NCI-H345 treated with DMSO at 0.1 percent for 48 hours (cell line): ENCODE data around the gene MMD2.
"Not testable (repeated sequence)": the region's sequence is repeated elsewhere in the genome, so short reads cannot be mapped to it uniquely, and the experiment has no call there.

Experiments used
- DNase-seq: peaks from one replicate; lab custom pipeline; 2025; ENCODE audit not compliant: unreplicated experiment; lab: John Stamatoyannopoulos, UW

Gene MMD2

GRCh38 chr7:4958477-4959301, at the start of gene MMD2:
Gene MMD2, minus strand, starts transcription at chr7:4959187. Its CDS starts 170 bp downstream, at chr7:4959017.
- no peak for DNase-seq

DNA sequence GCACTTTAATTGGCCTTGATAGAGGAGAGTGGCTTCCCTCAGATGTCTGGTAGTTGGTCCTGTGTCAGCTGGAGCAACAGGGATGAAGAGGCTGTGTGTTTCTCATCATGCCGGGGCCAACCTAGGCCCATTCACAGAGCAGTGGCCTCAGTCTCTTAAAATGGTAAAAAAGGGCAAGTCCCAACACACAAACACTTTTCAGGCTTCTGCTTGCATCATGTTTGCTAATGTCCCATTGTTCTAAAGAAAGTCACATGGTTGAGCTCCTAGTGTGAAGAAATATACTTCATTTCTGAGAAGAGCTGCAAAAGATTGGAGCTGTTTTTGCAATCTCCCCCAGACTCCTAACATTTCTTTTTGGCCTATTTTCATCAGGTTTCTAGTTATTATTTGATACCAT, 46.1 kb upstream of the MMD2 start:
- DNase-seq = no peak

DNA sequence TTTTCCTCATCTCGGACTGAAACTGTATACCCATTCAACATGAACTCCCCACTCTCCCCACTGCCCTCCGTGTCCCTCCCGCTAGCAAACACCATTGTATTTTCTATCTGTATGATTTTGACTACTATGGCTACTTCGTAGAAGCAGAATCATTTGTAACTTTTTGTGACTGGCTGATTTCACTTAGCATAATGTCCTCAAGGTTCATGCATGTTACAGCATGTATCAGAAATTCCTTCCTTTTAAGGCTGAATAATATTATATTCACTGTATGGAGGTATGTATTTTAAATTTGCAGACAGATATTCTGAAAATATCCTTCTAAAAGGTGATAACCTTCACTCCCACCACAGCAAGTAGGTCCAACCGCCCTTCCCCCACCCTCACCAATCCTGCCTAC, 42.9 kb upstream of the MMD2 start:
- DNase-seq = no peak

- no peak for DNase-seq
These were observed 42.0 kb upstream of the MMD2 start for GRCh38 chr7:5001003-5001402.

- DNase-seq = no peak
These were observed 40.5 kb upstream of the MMD2 start for GRCh38 chr7:4999369-4999950.

- DNase-seq = no peak
These were observed 39.9 kb upstream of the MMD2 start for GRCh38 chr7:4998910-4999309.

- DNase-seq = no peak
These were observed 39.3 kb upstream of the MMD2 start for GRCh38 chr7:4998244-4998643.

GRCh38 chr7:4996696-4997222, 37.8 kb upstream of the MMD2 start:
- no peak for DNase-seq

DNA sequence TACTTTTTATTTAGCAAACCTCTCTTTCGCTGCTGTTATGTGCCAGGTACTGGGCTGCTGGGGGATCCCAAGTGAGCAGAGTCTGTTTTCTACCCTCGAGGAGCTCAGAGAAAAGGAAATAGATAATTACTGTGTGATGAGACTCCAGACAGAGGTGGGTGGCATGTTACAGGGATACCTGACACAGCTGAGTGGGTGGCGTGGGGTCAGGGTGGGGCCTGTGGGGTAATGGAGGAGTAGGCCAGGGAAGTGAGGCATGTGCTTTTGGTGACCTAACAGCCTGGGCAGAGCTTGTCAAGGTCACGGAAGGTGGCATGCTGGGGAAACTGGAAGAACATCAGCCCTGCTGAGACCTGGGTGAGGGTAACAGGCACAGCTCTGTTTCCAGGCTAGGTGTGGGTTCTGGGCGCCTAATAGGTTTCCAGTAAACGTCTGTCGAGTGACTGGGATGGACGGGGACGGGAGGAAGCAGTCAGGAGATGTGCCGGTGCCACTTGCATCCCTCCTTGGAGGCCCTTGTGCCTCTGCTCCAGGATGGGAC, 36.5 kb upstream of the MMD2 start:
- DNase-seq = no peak

DNA sequence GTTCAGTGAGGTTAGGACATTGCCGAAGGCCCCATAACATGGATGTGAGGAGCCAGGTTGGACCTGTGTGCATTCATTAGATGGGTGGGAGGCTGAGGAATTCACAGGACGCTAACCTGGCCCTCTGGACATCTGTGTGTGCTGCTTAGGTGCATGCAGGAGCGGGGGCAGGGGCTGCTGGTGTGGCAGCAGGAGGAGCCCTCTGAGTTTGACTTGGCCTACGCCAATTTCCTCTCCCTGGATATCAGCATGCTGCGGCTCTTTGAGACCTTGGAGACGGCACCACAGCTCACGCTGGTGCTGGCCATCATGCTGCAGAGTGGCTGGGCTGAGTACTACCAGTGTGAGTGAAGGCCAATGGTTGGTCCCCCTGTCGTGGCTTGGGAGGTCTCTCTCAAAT, 34.5 kb upstream of the MMD2 start:
- no peak for DNase-seq

GRCh38 chr7:4982741-4983140, 23.8 kb upstream of the MMD2 start:
- DNase-seq = not testable (repeated sequence)

DNA sequence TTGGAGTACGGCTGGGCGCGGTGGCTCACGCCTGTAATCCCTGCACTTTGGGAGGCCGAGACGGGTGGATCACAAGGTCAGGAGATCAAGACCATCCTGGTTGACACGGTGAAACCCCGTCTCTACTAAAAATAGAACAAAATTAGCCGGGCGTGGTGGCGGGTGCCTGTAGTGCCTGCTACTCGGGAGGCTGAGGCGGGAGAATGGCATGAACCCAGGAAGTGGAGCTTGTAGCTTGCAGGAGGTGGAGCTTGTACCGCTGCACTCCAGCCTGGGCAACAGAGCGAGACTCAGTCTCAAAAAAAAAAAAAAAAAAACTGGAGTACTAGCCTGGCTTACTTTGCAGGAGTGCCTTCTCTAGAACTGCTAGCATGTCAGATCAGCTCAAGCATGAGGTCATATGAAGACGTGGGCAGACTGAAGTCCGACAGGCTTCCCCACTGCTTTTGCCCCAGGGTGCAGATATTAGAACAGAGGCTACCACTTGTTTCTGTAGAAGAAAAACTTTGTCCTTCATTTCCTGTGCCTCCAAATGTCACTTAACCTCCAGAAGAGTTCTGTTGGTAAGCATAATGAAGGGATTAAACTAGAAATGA, 22.4 kb upstream of the MMD2 start:
- not testable (repeated sequence) for DNase-seq

- not testable (repeated sequence) for DNase-seq
These were observed 16.6 kb upstream of the MMD2 start for GRCh38 chr7:4975626-4976025.

DNA sequence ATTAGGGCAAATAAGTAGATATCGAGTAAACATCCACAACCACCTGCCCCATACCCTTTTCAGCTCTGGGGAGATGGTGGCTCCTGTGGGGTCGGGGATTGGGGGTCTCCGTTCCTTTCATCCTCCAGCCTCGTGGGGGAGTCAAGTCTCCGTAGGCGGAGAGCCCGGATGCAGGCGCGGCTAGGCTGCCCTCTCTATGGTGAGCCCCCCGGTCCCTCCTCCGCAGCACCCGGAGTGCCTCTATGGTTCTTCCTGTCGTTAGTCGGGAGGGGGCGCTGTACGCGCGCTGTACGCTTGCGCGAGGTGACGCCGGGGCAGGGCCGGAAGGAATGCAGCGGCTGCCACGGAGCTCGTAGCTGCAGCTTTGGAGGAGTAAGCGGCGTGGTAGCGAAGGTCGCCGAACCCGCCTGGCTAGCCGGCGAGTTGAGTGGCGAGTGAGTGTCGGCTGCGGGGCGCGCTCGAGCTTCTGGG, 14.8 kb upstream of the MMD2 start:
- DNase-seq = peak; percentile 68

DNA sequence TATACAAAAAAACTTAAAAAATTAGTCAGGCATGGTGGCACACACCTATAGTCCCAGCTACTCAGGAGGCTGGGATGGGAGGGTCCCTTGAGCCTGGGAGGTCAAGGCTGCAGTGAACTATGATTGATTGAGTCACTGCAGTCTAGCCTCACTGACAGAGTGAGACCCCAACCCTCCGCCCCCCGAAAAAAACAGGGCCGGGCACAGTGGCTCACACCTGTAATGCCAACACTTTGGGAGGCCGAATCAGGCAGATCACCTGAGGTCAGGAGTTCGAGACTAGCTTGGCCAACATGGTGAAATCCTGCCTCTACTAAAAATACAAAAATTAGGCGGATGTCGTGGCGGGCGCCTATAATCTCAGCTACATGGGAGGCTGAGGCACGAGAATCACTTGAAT, 13.5 kb upstream of the MMD2 start:
- DNase-seq = not testable (repeated sequence)

GRCh38 chr7:4965295-4966022, 6.5 kb upstream of the MMD2 start:
- no peak for DNase-seq

- no peak for DNase-seq
These were observed 5.5 kb upstream of the MMD2 start for GRCh38 chr7:4964506-4964905.

DNA sequence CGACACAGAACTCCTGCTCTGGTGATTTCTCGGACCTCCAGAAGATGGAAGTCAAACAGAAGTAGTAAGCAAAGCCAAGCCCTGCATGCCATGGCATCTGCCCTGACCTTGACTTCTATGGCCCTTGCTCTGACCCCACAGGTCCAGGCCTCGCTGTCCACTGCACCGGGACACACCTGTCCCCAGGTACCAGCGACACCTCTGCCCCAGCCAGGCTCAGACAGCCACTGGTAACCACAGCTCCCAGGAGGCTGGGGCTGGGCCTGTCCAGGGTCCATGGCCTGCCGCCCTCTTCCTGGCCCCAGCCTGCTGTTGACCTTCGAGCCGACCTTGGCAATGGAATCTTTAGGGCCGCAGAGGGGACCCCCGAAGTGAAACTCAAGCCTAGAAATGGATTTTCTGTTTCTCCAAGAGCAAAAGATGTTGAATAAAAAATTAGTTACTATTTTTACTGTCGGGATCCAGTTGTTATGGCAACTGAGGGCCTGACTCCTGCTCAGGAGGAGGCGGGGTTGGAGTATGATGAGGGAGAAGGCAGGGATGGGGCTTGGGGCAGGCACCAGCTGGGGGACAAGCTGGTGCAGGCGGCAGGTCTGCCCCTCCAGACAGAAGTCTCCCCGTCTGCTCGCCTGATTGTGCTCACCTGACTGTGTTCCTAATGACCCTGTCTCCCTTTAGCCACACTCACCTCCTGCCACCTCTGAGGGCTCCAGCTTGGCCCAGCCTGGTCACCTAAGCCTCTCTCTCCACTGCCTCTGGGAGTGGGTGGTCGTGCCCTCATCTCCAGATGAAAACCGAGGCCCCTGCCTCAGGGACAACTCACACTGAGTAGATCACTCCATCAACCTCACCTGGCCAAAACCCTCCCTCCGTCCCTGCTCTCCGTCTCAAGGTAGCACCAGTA, 4.1 kb upstream of the MMD2 start:
- no peak for DNase-seq

DNA sequence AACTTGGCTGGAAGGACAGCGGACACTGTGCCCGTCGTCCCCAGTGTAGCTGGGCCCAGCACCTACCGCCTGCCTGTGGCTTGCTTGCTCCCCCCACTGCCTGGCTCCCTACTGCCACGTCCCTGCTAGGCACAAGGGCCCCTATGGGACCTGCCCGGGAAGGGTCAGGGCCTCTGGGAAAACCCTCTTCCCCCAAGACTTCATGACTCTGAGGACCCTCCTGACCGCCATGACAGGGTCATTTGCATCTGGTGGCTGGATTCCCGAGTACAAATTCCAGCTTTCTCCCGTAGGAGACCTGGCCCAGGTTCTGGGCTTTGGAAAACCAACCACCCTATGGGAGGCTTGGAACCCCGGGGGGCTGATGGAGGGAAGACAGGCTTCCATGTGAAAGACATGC, 1.4 kb upstream of the MMD2 start:
- no peak for DNase-seq

DNA sequence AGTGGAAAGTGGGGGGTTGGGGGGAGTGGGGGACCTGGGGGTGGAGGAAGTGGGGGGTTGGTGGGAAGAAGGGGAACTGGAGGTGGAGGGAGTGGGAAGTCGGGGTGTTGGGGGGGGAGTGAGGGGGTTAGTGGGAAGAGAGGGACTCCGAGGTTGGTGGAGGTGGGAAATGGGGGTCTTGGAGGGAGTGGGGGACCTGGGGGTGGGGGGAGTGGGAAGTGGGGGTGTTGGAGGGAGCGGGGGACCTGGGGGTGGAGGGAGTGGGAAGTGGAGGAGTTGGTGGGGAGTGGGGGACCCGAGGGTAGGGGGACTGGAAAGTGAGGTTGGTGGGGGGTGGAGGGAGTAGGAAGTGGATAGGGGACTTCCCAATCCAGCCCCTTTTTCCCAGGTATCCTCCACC, 906 bp upstream of the MMD2 start:
- DNase-seq = no peak
